Ovary (tissue), 3 donors: ENCODE results near the gene COQ7.

ENCODE experiments used
- POLR2A ChIP-seq: fragments of 450-650 bp; IDR thresholded peaks from one replicate; pipeline ENCODE4 v1.6.1; 2017; ENCODE audit warnings: antibody characterized with exemption, mild to moderate bottlenecking, moderate library complexity
- TF ChIP-seq, protein P1 (sequence below), 3 donors: fragments of 450-650 bp in 2 of 3; fragments of 200-600 bp in 1 of 3; IDR thresholded peaks; one replicate each; pipeline versions ENCODE4 v1.5.1 to v1.8.0; 2016 to 2022; ENCODE audit warnings: antibody characterized with exemption in 3 of 3, mild to moderate bottlenecking in 1 of 3
- donor health status: DM: no; HTN: no; CAD: no.

- no peak for TF ChIP-seq POLR2A
- TF ChIP-seq, protein P1, sequence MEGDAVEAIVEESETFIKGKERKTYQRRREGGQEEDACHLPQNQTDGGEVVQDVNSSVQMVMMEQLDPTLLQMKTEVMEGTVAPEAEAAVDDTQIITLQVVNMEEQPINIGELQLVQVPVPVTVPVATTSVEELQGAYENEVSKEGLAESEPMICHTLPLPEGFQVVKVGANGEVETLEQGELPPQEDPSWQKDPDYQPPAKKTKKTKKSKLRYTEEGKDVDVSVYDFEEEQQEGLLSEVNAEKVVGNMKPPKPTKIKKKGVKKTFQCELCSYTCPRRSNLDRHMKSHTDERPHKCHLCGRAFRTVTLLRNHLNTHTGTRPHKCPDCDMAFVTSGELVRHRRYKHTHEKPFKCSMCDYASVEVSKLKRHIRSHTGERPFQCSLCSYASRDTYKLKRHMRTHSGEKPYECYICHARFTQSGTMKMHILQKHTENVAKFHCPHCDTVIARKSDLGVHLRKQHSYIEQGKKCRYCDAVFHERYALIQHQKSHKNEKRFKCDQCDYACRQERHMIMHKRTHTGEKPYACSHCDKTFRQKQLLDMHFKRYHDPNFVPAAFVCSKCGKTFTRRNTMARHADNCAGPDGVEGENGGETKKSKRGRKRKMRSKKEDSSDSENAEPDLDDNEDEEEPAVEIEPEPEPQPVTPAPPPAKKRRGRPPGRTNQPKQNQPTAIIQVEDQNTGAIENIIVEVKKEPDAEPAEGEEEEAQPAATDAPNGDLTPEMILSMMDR (IDR thresholded peaks at IDR 0.05), result no peak
These were observed 39.2 kb downstream of the COQ7 start for GRCh38 chr16:19106625-19107020.
